Tibial nerve (tissue), 4 donors: ENCODE measurements around the gene CHKB.

Experiments used
- EP300 ChIP-seq, 2 donors: sonication (generic); formaldehyde crosslinking; IDR thresholded peaks; one replicate each; pipeline ENCODE4 v1.6.1; 2017; ENCODE audit warnings: antibody characterized with exemption in 2 of 2, mild to moderate bottlenecking in 1 of 2
- TF ChIP-seq, protein P1 (sequence below), 5 experiments: fragments of 200-600 bp in 3 of 5; fragments of 450-650 bp in 2 of 5; sonication (generic) in 3 of 5; IDR thresholded peaks; one replicate each; pipeline ENCODE4 v1.5.1; 2016 to 2019; ENCODE audit warnings: antibody characterized with exemption in 5 of 5, mild to moderate bottlenecking in 3 of 5, moderate library complexity in 2 of 5

DNA sequence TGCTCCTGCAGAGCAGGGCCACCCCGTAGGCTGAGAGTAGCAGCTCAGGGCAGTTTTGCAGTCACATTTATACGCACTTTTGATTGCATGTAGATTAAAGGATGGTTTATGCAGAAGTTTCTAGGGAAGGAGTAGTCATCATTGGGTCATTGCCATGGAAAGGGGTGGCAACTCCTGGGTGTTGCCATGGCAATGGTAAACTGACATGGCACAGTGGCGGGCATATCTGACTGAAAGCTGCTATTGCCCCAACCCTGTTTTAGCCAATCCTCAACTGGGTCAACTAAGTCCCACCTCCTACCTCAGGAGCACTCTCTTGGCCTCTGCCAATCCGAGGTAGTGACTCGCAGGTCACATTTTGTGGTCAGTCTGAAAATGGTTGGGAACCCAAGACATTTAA lies 47.7 kb upstream of the CHKB start:
- TF ChIP-seq, protein P1, sequence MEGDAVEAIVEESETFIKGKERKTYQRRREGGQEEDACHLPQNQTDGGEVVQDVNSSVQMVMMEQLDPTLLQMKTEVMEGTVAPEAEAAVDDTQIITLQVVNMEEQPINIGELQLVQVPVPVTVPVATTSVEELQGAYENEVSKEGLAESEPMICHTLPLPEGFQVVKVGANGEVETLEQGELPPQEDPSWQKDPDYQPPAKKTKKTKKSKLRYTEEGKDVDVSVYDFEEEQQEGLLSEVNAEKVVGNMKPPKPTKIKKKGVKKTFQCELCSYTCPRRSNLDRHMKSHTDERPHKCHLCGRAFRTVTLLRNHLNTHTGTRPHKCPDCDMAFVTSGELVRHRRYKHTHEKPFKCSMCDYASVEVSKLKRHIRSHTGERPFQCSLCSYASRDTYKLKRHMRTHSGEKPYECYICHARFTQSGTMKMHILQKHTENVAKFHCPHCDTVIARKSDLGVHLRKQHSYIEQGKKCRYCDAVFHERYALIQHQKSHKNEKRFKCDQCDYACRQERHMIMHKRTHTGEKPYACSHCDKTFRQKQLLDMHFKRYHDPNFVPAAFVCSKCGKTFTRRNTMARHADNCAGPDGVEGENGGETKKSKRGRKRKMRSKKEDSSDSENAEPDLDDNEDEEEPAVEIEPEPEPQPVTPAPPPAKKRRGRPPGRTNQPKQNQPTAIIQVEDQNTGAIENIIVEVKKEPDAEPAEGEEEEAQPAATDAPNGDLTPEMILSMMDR (IDR thresholded peaks at IDR 0.05) = no peak
- TF ChIP-seq EP300 (IDR thresholded peaks at IDR 0.05) = no peak
